ENCODE measurements around the gene CBR4.
"Not testable (repeated sequence)": the region's sequence is repeated elsewhere in the genome, so short reads cannot be mapped to it uniquely, and the experiment has no call there.

CBR4 gene

GRCh38 chr4:168960716-168961115, 49.3 kb downstream of the CBR4 start:
- no peak for DNase-seq (ENCODE audit: low read depth)
- no peak overlapping the region for H3K4me3 ChIP-seq (ENCODE audit: low read depth, low read length)
- TF ChIP-seq CTCF (conservative IDR thresholded peaks at IDR 0.05; ENCODE audit: low read depth, low read length), result no peak

- TF ChIP-seq CTCF (conservative IDR thresholded peaks at IDR 0.05; ENCODE audit: low read depth, low read length), result no peak
- no peak for DNase-seq (ENCODE audit: low read depth)
- H3K4me3 ChIP-seq (ENCODE audit: low read depth, low read length), result no peak overlapping the region
These were observed 54.4 kb downstream of the CBR4 start for GRCh38 chr4:168955674-168956073.

DNA sequence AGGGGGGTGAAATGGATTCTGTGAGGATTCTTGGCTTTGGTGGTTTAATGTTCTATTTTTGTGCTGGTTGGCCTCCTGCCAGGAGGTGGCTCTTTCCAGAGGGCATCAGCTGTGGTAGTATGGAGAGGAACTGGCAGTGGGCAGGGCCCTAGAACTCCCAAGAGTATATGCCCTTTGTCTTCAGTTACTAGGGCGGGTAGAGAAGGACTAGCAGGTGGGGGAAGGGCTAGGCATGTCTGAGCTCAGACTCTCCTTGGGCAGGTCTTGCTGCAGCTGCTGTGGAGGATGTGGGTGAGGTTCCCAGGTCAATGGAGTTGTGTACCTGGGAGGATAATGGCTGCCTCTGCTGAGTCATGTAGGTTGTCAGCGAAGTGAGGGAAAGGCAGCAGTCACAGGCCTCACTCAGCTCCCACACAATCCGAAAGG, 57.2 kb downstream of the CBR4 start:
- not testable (repeated sequence) for H3K4me3 ChIP-seq (ENCODE audit: low read depth, low read length); DNase-seq (ENCODE audit: low read depth)

GRCh38 chr4:168945291-168945690, 64.8 kb downstream of the CBR4 start:
- no peak for TF ChIP-seq CTCF (conservative IDR thresholded peaks at IDR 0.05; ENCODE audit: low read depth, low read length)
- no peak for DNase-seq (ENCODE audit: low read depth)
- no peak overlapping the region for H3K4me3 ChIP-seq (ENCODE audit: low read depth, low read length)

GRCh38 chr4:168942985-168943384, 67.1 kb downstream of the CBR4 start:
- H3K4me3 ChIP-seq (ENCODE audit: low read depth, low read length), result no peak overlapping the region
- TF ChIP-seq CTCF (conservative IDR thresholded peaks at IDR 0.05; ENCODE audit: low read depth, low read length), result peak; percentile 53
- DNase-seq (ENCODE audit: low read depth), result no peak

All from choroid plexus epithelial cell (primary cell).